Spleen (tissue), 11 donors: ENCODE measurements around the gene HIPK2. TPM values are rescaled to one million over a fixed set of nuclear protein-coding genes. Genes with fewer than 3 reads are reported as not detected.

Source experiments
- DNase-seq: peaks from one replicate; pipeline ENCODE4 v3.0.0-alpha.2; 2020
- H3K27ac ChIP-seq, 8 donors: fragments of 200-600 bp; sonication (generic) in 7 of 8; 1 replicate in 4 of 8; 2 replicates in 4 of 8; pipeline versions ENCODE4 v1.5.0 to v1.8.0; 2016 to 2021; ENCODE audit warnings: inconsistent platforms in 4 of 8, mild to moderate bottlenecking in 4 of 8, moderate library complexity in 1 of 8
- H3K27me3 ChIP-seq, 7 donors: fragments of 200-600 bp; sonication (generic) in 6 of 7; replicated peaks in 1 of 7; 1 replicate in 4 of 7; 2 replicates in 3 of 7; pipeline versions ENCODE4 v1.5.0 to v1.8.0; 2016 to 2021; ENCODE audit warnings: inconsistent platforms in 3 of 7, mild to moderate bottlenecking in 1 of 7
- H3K36me3 ChIP-seq, 6 donors: fragments of 200-600 bp; sonication (generic) in 5 of 6; 1 replicate in 4 of 6; 2 replicates in 2 of 6; pipeline versions ENCODE4 v1.5.0 to v1.8.0; 2016 to 2021; ENCODE audit warnings: inconsistent platforms in 2 of 6
- H3K4me1 ChIP-seq, 6 donors: fragments of 200-600 bp; sonication (generic) in 5 of 6; 1 replicate in 3 of 6; 2 replicates in 3 of 6; pipeline versions ENCODE4 v1.5.0 to v1.8.0; 2016 to 2021; ENCODE audit warnings: inconsistent platforms in 3 of 6
- H3K4me3 ChIP-seq, 8 donors: fragments of 200-600 bp; sonication (generic) in 7 of 8; 1 replicate in 4 of 8; 2 replicates in 4 of 8; pipeline versions ENCODE4 v1.5.0 to v1.8.0; 2016 to 2021; ENCODE audit warnings: inconsistent platforms in 4 of 8, mild to moderate bottlenecking in 4 of 8, moderate library complexity in 2 of 8
- H3K9me3 ChIP-seq, 8 donors: fragments of 200-600 bp; sonication (generic) in 7 of 8; 1 replicate in 4 of 8; 2 replicates in 4 of 8; pipeline versions ENCODE4 v1.5.0 to v1.8.0; 2016 to 2021; ENCODE audit warnings: inconsistent platforms in 4 of 8
- CTCF ChIP-seq, 11 experiments: fragments of 200-600 bp in 7 of 11; fragments of 450-650 bp in 4 of 11; sonication (generic) in 4 of 11; IDR thresholded peaks in 8 of 11; conservative IDR thresholded peaks in 3 of 11; 1 replicate in 7 of 11; 2 replicates in 4 of 11; pipeline versions ENCODE4 v1.4.0 to v1.8.0; 2016 to 2021; ENCODE audit warnings: antibody characterized with exemption in 11 of 11, inconsistent platforms in 4 of 11, mild to moderate bottlenecking in 1 of 11
- POLR2A ChIP-seq, 3 donors: fragments of 450-650 bp; IDR thresholded peaks; one replicate each; pipeline ENCODE4 v1.5.1; 2017; ENCODE audit warnings: antibody characterized with exemption in 3 of 3, mild to moderate bottlenecking in 1 of 3
- POLR2AphosphoS5 ChIP-seq, 3 donors: sonication (generic); formaldehyde crosslinking; IDR thresholded peaks; one replicate each; pipeline ENCODE4 v1.5.1; 2017; ENCODE audit warnings: antibody characterized with exemption in 3 of 3
- WGBS, 5 donors: extraction: QIAGEN DNeasy Blood & Tissue Kit in 3 of 5; methylation state at CpG; one replicate each; pipeline versions ENCODE4 v1.1.5 to v1.1.7; 2013 to 2018; 5-methylcytosine and 5-hydroxymethylcytosine counted together
- intact Hi-C: fragments of 100-400 bp; cut with DNase I; formaldehyde crosslinking; loops from one replicate; pipeline ENCODE4 v1.15.0; 2023; ENCODE audit warnings: low total_unique reads
- polyA plus RNA-seq, 3 donors: library from polyadenylated mRNA; stranded (reverse); fragments of 200-250 nt; gene quantifications; one replicate each; pipeline ENCODE4 v1.2.1, GENCODE V29; 2013
- total RNA-seq, 7 donors: library from RNA; depleted of rRNA in 3 of 7; stranded (reverse); fragments of >200 nt in 3 of 7; fragmentation: NEBNext Ultra II Directional in 4 of 7; extraction: Animal tissue kit (Norgen Biotek cat#: 25700) in 4 of 7; gene quantifications; one replicate each; pipeline versions ENCODE4 v1.1.0 to v1.2.1, GENCODE V29; 2016 to 2021
- donor health status: healthy with polysubstance abuse.
- donor health status: DM: no; HTN: no; CAD: no; lungs with moderate emphysema.
- donor health status: DM: no; HTN: no; CAD: no.
- donor health status: Bipolar disorder and iron deficiency.
- donor health status: healthy.
- donor health status: DM: no; HTN: no; CAD: no.
- donor health status: DM: yes; HTN: yes; CAD: no.

HIPK2 gene
- total and polyA plus RNA-seq, 10 donors = 1.7 to 97.5 (median 51.8) TPM

DNA sequence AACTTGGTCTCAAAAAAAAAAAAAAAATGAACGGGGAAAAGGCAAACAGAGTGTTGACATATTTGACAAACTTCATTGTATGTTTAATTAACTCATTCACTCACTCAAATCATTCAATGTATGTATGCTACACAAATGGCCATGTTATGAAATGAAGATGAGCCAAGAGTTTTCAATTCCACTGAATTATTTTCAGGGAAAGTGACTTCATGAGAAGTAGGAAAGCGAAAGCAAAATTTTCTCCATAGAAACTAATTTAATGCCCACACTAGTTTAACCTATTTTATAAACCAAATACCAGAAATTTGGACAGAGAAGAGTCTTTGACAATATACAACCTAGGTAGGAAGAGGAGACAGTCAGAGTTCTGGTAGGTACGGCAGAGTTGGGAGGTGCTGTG lies 119.5 kb downstream of the HIPK2 start:
- Histone ChIP-seq H3K4me3 (no peak overlapping the region), H3K9me3 (no peaks in the 10 kb centered on the region), H3K36me3 (peaks cover 0 to 29% (median 0%) of the 10 kb centered on the region in 6 donors), H3K4me1 (peaks cover 0 to 76% (median 29%) of the 10 kb centered on the region in 6 donors), H3K27me3 (no peaks in the 10 kb centered on the region), H3K27ac (peak overlapping the region in 1 of 8 donors; percentile 5)
- no peak for DNase-seq
- WGBS, 5 donors = 86 to 93% (median 87%) methylated on average over 3 of the region's 3 CpGs
- intact Hi-C loops = no loop called here
- TF ChIP-seq POLR2AphosphoS5 (IDR thresholded peaks at IDR 0.05) = no peak
- TF ChIP-seq POLR2A (IDR thresholded peaks at IDR 0.05) = no peak
- TF ChIP-seq CTCF (IDR thresholded peaks at IDR 0.05 in 8 of 11, conservative IDR thresholded peaks at IDR 0.05 in 3 of 11) = no peak

GRCh38 chr7:139657725-139658124 lies 120.1 kb downstream of the HIPK2 start:
- no peak for DNase-seq
- Histone ChIP-seq H3K36me3 (peaks cover 0 to 29% (median 0%) of the 10 kb centered on the region in 6 donors), H3K4me1 (peaks cover 0 to 76% (median 25%) of the 10 kb centered on the region in 6 donors), H3K4me3 (no peak overlapping the region), H3K9me3 (no peaks in the 10 kb centered on the region), H3K27me3 (no peaks in the 10 kb centered on the region), H3K27ac (peak overlapping the region in 1 of 8 donors; percentile 5)
- intact Hi-C loops = no loop called here
- 57 to 86% (median 80%) methylated on average over 1 of the region's 1 CpG for WGBS, 5 donors
- TF ChIP-seq CTCF (IDR thresholded peaks at IDR 0.05 in 8 of 11, conservative IDR thresholded peaks at IDR 0.05 in 3 of 11) = no peak
- TF ChIP-seq POLR2AphosphoS5 (IDR thresholded peaks at IDR 0.05) = no peak
- no peak for TF ChIP-seq POLR2A (IDR thresholded peaks at IDR 0.05)

GRCh38 chr7:139656387-139656786 lies 121.4 kb downstream of the HIPK2 start:
- Histone ChIP-seq H3K27ac (peak overlapping the region in 1 of 8 donors; percentile 10), H3K4me3 (no peak overlapping the region), H3K36me3 (peaks cover 0 to 30% (median 0%) of the 10 kb centered on the region in 6 donors), H3K4me1 (peaks cover 0 to 77% (median 22%) of the 10 kb centered on the region in 6 donors), H3K27me3 (no peaks in the 10 kb centered on the region), H3K9me3 (no peaks in the 10 kb centered on the region)
- TF ChIP-seq CTCF (IDR thresholded peaks at IDR 0.05 in 8 of 11, conservative IDR thresholded peaks at IDR 0.05 in 3 of 11) = no peak
- TF ChIP-seq POLR2A (IDR thresholded peaks at IDR 0.05) = no peak
- no peak for DNase-seq
- intact Hi-C loops = no loop called here
- WGBS, 5 donors = 94 to 96% (median 95%) methylated on average over 6 of the region's 6 CpGs

- TF ChIP-seq CTCF (IDR thresholded peaks at IDR 0.05 in 8 of 11, conservative IDR thresholded peaks at IDR 0.05 in 3 of 11) (no peak), POLR2AphosphoS5 (IDR thresholded peaks at IDR 0.05) (peak in 1 of 3 donors; percentile 19), POLR2A (IDR thresholded peaks at IDR 0.05) (no peak)
- no peaks in the 10 kb centered on the region for H3K9me3 ChIP-seq
- H3K27ac ChIP-seq = peak overlapping the region in 3 of 8 donors; percentile 7 to 42 (median 10)
- H3K4me1 ChIP-seq = peaks cover 0 to 77% (median 25%) of the 10 kb centered on the region in 6 donors
- H3K27me3 ChIP-seq = no peaks in the 10 kb centered on the region
- intact Hi-C loops = no loop called here
- DNase-seq = no peak
- WGBS, 5 donors = 52 to 82% (median 60%) methylated on average over 8 of the region's 8 CpGs
- no peak overlapping the region for H3K4me3 ChIP-seq
- H3K36me3 ChIP-seq = peaks cover 0 to 30% (median 0%) of the 10 kb centered on the region in 6 donors
These were observed 122.5 kb downstream of the HIPK2 start for GRCh38 chr7:139655305-139655704.
